Right lobe of liver (tissue), 6 donors: ENCODE measurements around the gene SLC6A9. TPM values are rescaled to one million over a fixed set of nuclear protein-coding genes. Genes with fewer than 3 reads are reported as not detected.

Source experiments
- ATAC-seq, 4 donors: fragments of 200-7000 bp; cut with Tn5 transposase; one replicate each; pipeline ENCODE4 v1.9.1; 2020; ENCODE audit warnings: mild to moderate bottlenecking in 4 of 4, moderate library complexity in 4 of 4
- DNase-seq, 3 donors: peaks; one replicate each; pipeline ENCODE4 v3.0.0-alpha.2; 2020
- H3K27ac ChIP-seq, 3 donors: fragments of 200-600 bp; one replicate each; pipeline ENCODE4 v1.8.0; 2022
- H3K27me3 ChIP-seq, 2 donors: fragments of 200-600 bp; one replicate each; pipeline ENCODE4 v1.8.0; 2022
- H3K36me3 ChIP-seq, 4 donors: fragments of 200-600 bp; sonication (generic) in 1 of 4; one replicate each; pipeline versions ENCODE4 v1.5.1 to v1.8.0; 2017 to 2022; ENCODE audit warnings: control low read depth in 1 of 4
- H3K4me1 ChIP-seq, 4 donors: fragments of 200-600 bp; sonication (generic) in 1 of 4; one replicate each; pipeline versions ENCODE4 v1.5.1 to v1.8.0; 2017 to 2022; ENCODE audit warnings: control low read depth in 1 of 4
- H3K4me3 ChIP-seq, 3 donors: fragments of 200-600 bp; one replicate each; pipeline ENCODE4 v1.8.0; 2022
- H3K9me3 ChIP-seq, 4 donors: fragments of 200-600 bp; sonication (generic) in 1 of 4; one replicate each; pipeline versions ENCODE4 v1.5.1 to v1.8.0; 2017 to 2022; ENCODE audit warnings: control low read depth in 1 of 4
- CTCF ChIP-seq, 4 donors: fragments of 200-600 bp in 3 of 4; fragments of 450-650 bp in 1 of 4; IDR thresholded peaks; one replicate each; pipeline versions ENCODE4 v1.5.1 to v1.8.0; 2016 to 2022; ENCODE audit warnings: antibody characterized with exemption in 4 of 4, mild to moderate bottlenecking in 2 of 4
- POLR2A ChIP-seq: fragments of 450-650 bp; IDR thresholded peaks from one replicate; pipeline ENCODE4 v1.6.1; 2017; ENCODE audit warnings: antibody characterized with exemption, mild to moderate bottlenecking
- WGBS: methylation state at CpG from one replicate; pipeline ENCODE4 v1.1.6; 2018; ENCODE audit warnings: low coverage, low lambda C conversion rate; ENCODE audit not compliant: insufficient coverage; ENCODE audit errors: missing lambda C conversion rate; 5-methylcytosine and 5-hydroxymethylcytosine counted together
- intact Hi-C, 2 donors: fragments of 100-400 bp; cut with DNase I; formaldehyde crosslinking; loops; one replicate each; pipeline versions ENCODE4 v1.11.2 to v1.14.1; 2022
- total RNA-seq, 6 experiments: library from RNA; depleted of rRNA in 2 of 6; stranded (reverse); fragments of >200 nt in 2 of 6; fragmentation: NEBNext Ultra II Directional in 3 of 6; extraction: Animal tissue kit (Norgen Biotek cat#: 25700) in 3 of 6; gene quantifications; one replicate each; pipeline versions ENCODE4 v1.1.0 to v1.2.4, GENCODE V29; 2016 to 2023
- donor health status: DM: no; HTN: yes; CAD: no.
- donor health status: DM: no; HTN: no; CAD: no.
- donor health status: DM: no; HTN: no; CAD: no.
- donor health status: DM: no; HTN: yes; CAD: no.
- donor health status: DM: no; HTN: yes; CAD: no.

The SLC6A9 gene
- total RNA-seq, 6 experiments from 2014 or later = 0.78 to 2.2 (median 1.9) TPM

DNA sequence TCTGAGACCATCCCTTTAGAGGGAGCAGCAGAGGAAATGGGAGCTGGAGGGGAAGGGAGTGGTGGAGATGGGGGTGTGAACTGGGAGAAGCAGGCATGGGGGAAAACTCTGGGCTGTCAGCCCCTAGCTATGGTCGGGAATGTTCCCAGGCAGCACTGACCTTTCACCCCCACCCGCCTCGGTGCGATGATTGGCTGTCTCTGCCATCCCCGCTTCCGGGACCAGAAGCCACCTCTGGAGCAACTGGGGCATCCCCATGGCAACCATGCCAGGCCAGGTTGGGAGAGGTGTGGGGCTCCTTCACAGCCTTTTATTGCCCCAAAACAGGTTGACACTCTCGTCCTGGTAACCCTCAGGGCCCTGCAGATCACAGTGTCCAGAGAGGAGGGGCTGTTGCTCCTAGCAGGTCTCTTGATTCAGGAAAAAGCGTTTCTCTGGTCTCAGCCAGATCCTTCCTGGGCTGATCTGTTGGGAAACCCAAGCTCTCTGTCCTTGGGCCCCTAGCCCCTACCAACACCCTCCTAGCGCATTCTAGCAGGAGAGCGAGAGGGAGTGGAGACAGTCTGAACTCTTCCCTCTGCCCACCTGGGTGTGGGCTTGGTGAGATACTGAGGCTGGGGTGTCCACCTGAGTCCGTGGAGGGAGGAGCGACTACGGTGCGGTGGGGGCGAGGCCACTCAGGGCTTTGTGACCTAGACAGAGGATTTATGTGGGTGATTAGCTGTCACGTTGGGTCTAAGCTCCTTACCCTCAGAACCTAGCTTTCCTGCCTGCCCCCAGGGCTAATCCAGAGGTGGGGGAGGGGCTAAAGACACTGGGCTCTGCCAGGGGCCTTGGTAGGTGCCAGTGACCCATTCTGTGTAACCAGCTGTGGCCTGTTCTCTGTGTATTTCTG lies 12.2 kb upstream of the SLC6A9 start:
- 45% methylated on average over 2 of the region's 16 CpGs for WGBS
- Histone ChIP-seq H3K4me3 (no peak overlapping the region), H3K27ac (no peak overlapping the region), H3K4me1 (no peaks in the 10 kb centered on the region), H3K36me3 (no peaks in the 10 kb centered on the region), H3K9me3 (no peaks in the 10 kb centered on the region), H3K27me3 (no peaks in the 10 kb centered on the region)
- no peak for TF ChIP-seq POLR2A
- no peak for TF ChIP-seq CTCF (IDR thresholded peaks at IDR 0.05)
- ATAC-seq (no peak), DNase-seq (peak in 1 of 3 donors; percentile 43)
- intact Hi-C loops = loop anchor here in 1 of 2 donors (5.0 kb wide), 1 partner anchor 281 kb away; no protein-coding TSS in a partner anchor

GRCh38 chr1:44040846-44041245 lies 9.6 kb upstream of the SLC6A9 start:
- whole genome bisulfite sequencing = 63% methylated on average over 4 of the region's 4 CpGs
- DNase-seq (no peak), ATAC-seq (no peak)
- H3K4me3 ChIP-seq = no peak overlapping the region
- H3K36me3 ChIP-seq = no peaks in the 10 kb centered on the region
- TF ChIP-seq CTCF (IDR thresholded peaks at IDR 0.05) = no peak
- no peak for TF ChIP-seq POLR2A
- intact Hi-C loops = loop anchor here in 1 of 2 donors (5.0 kb wide), 1 partner anchor 279 kb away; no protein-coding TSS in a partner anchor
- H3K27me3 ChIP-seq = no peaks in the 10 kb centered on the region
- H3K4me1 ChIP-seq = no peaks in the 10 kb centered on the region
- H3K27ac ChIP-seq = no peak overlapping the region
- no peaks in the 10 kb centered on the region for H3K9me3 ChIP-seq

GRCh38 chr1:44040418-44040817 lies 9.2 kb upstream of the SLC6A9 start:
- ATAC-seq (no peak), DNase-seq (no peak)
- intact Hi-C loops = loop anchor here in 1 of 2 donors (5.0 kb wide), 1 partner anchor 278 kb away; no protein-coding TSS in a partner anchor
- Histone ChIP-seq H3K27me3 (no peaks in the 10 kb centered on the region), H3K36me3 (no peaks in the 10 kb centered on the region), H3K4me3 (no peak overlapping the region), H3K27ac (no peak overlapping the region), H3K9me3 (no peaks in the 10 kb centered on the region), H3K4me1 (no peaks in the 10 kb centered on the region)
- 54% methylated on average over 2 of the region's 2 CpGs for WGBS
- no peak for TF ChIP-seq CTCF (IDR thresholded peaks at IDR 0.05)
- no peak for TF ChIP-seq POLR2A

DNA sequence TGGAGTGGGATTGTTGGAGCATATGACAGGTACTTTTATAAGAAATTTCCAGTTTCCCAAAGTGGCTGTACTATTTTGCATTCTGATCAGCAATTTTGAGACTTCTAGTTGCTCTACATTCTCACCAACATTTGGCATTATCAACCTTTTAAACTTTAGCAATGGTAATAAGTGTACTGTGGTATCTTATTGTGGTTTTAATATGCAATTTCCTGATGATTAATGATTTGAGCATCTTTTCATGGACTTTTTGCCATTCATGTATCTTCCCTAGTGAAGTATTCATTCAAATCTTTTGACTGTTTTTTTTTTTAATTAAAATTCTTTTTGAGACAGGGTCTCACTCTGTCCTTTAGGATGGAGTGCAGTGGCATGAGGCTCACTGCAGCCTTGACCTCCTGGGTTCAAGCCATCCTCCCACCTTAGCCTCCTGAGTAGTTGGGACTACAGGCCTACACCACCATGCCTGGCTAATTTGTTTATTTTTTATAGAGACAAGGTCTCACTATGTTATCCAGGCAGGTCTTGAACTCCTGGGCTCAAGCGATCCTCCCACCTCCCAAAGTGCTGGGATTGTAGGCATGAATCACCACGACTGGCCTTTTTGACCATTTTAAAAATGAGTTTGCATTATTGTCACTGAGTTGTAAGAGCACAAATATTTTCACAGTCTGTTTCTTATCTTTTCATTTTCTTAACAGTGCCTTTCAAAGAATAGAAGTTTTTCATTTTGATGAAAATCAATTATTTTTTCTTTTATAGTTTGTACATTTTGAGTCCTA lies 7.8 kb upstream of the SLC6A9 start:
- Histone ChIP-seq H3K9me3 (no peaks in the 10 kb centered on the region), H3K36me3 (no peaks in the 10 kb centered on the region), H3K4me1 (no peaks in the 10 kb centered on the region), H3K4me3 (no peak overlapping the region), H3K27me3 (no peaks in the 10 kb centered on the region), H3K27ac (no peak overlapping the region)
- ATAC-seq (no peak), DNase-seq (no peak)
- intact Hi-C loops = loop anchor here (5.0 kb wide), 1 partner anchor 37 kb away; no protein-coding TSS in a partner anchor
- TF ChIP-seq CTCF (IDR thresholded peaks at IDR 0.05) = no peak
- no peak for TF ChIP-seq POLR2A
- WGBS = 69% methylated on average over 2 of the region's 2 CpGs
